Epithelial cell of proximal tubule (primary cell): Measurements from ENCODE around the gene ENTREP1. TPM values are rescaled to one million over a fixed set of nuclear protein-coding genes. Genes with fewer than 3 reads are reported as not detected.

Experiments used
- DNase-seq: peaks from one replicate; pipeline ENCODE4 v3.0.0-alpha.2; 2011; ENCODE audit warnings: low read depth
- H3K4me3 ChIP-seq: 2 replicates; pipeline ENCODE4 v1.5.1; 2011; ENCODE audit warnings: low read depth, mild to moderate bottlenecking, low read length
- total RNA-seq: library from RNA; depleted of rRNA; stranded (reverse); fragments of >200 nt; gene quantifications from 2 replicates; pipeline ENCODE4 v1.2.3, GENCODE V29; 2015
- TF ChIP-seq, protein P1 (sequence below): conservative IDR thresholded peaks from 2 replicates; pipeline ENCODE4 v1.5.1; 2012; ENCODE audit warnings: low read depth, mild to moderate bottlenecking, low read length

The ENTREP1 gene
- total RNA-seq, 1 donor from 2014 or later, result 4.6 TPM

DNA sequence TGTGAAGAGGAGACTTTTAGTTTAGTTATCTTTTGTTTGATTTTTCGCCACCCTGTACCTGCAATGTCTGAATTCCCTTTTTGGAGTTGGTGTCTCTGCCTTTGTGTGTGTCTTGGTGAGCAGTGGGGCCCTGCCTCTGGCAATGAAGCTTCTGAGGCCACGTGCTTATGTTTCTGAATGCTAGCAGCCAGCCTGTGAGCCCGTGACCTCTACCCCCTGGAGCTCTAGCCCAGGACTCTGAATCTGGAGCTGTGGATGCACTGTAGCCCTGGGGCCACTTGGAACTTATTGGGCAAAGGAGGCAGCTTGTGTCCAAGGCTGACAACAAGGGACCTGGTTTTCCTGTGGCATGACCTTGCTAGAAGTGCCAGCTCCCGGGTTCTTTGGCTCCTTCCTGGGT is 19.4 kb downstream of the ENTREP1 start:
- H3K4me3 ChIP-seq, result no peak overlapping the region
- TF ChIP-seq, protein P1, sequence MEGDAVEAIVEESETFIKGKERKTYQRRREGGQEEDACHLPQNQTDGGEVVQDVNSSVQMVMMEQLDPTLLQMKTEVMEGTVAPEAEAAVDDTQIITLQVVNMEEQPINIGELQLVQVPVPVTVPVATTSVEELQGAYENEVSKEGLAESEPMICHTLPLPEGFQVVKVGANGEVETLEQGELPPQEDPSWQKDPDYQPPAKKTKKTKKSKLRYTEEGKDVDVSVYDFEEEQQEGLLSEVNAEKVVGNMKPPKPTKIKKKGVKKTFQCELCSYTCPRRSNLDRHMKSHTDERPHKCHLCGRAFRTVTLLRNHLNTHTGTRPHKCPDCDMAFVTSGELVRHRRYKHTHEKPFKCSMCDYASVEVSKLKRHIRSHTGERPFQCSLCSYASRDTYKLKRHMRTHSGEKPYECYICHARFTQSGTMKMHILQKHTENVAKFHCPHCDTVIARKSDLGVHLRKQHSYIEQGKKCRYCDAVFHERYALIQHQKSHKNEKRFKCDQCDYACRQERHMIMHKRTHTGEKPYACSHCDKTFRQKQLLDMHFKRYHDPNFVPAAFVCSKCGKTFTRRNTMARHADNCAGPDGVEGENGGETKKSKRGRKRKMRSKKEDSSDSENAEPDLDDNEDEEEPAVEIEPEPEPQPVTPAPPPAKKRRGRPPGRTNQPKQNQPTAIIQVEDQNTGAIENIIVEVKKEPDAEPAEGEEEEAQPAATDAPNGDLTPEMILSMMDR, result no peak
- no peak for DNase-seq

DNA sequence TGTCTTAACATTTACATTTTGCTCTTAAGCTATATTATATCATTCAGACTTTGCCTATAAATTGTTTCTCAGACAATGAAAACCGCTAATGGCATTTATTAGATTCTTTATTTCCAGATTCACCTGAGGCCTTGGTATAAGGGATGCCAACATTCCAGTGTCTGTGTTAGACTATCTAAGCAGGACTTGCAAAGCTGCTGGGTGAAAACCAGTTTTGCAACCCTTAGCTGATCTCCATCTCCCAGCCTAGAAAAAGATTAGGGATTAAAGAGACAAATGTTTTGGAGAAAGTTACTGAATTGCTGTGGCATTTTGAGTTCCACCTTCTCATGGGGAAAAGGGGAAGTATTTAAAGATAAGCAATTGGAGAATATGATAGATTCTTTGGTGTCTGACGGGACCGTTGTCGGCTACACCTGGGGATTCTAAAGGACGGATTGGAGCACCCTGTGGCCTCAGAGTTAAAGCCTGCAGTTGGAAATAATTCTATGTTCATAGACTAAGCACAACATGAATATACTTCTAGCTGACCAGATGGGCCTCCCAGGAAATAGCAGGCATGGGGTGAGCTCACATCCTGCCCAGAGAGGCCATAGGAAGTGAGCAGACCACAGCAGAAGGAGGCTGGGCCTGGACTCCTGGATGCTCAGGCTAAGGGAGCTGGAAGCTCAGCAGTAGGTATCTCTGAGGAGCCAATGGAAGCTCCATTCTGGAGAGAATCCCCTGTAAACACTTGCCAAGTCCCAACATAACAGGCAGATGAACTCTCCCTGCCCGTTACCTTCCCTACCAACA is 21.8 kb downstream of the ENTREP1 start:
- no peak overlapping the region for H3K4me3 ChIP-seq
- TF ChIP-seq, protein P1, result no peak
- DNase-seq, result no peak

DNA sequence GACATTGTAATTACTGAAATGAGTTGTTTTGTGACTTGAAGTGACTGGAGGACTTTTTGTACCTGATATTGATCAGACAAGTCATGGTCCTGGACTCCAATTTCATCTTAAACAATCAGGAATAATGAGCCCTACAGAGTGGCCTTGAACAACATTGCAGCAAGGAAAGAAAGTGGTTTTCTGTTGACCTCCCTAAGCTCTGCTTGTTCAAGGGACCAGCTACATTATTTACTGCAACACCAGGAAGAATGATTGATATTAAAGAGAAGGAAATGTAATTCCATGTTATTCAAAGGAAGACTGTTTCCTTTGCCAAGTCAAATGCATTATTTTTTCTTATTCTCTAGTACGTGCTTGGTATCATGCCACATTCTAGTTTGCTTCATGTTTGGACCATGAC is 22.6 kb downstream of the ENTREP1 start:
- TF ChIP-seq, protein P1, result no peak
- H3K4me3 ChIP-seq, result no peak overlapping the region
- DNase-seq, result no peak

DNA sequence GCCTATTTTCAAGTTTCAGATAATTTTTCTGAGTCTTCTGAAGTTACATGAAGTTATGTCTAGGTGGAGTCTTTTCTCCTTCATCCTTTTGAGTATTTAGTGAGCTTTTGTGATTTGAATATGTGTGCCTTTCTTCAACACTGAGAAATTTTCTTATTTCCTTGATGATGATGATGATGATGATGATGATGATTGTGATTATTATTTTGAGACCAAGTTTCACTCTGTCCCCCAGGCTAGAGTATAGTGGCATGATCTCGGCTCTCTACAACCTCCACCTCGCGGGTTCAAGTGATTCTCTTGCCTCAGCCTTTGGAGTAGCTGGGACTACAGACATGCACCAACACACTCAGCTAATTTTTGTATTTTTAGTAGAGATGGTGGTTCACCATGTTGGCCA is 26.2 kb downstream of the ENTREP1 start:
- TF ChIP-seq, protein P1, result no peak
- H3K4me3 ChIP-seq, result no peak overlapping the region
- DNase-seq, result no peak

DNA sequence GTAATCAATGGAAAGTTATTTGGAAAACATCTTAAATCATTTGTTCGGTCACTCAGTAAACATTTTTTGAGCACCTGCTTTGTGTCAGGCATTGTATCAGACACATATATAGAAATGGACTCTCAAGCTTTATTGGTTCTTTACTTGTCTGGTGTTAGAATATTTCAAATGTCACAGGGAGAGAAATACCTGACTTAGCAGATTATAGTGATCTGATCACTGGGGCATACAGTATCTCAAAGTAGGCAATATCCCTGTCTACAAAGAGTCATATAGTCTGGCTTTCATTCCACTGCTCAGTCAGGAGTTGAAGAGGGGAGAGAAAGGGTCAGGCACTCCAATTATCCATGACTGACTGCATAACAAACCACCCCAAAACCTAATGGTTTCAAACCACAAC is 30.2 kb downstream of the ENTREP1 start:
- H3K4me3 ChIP-seq, result no peak overlapping the region
- TF ChIP-seq, protein P1, result no peak
- no peak for DNase-seq

DNA sequence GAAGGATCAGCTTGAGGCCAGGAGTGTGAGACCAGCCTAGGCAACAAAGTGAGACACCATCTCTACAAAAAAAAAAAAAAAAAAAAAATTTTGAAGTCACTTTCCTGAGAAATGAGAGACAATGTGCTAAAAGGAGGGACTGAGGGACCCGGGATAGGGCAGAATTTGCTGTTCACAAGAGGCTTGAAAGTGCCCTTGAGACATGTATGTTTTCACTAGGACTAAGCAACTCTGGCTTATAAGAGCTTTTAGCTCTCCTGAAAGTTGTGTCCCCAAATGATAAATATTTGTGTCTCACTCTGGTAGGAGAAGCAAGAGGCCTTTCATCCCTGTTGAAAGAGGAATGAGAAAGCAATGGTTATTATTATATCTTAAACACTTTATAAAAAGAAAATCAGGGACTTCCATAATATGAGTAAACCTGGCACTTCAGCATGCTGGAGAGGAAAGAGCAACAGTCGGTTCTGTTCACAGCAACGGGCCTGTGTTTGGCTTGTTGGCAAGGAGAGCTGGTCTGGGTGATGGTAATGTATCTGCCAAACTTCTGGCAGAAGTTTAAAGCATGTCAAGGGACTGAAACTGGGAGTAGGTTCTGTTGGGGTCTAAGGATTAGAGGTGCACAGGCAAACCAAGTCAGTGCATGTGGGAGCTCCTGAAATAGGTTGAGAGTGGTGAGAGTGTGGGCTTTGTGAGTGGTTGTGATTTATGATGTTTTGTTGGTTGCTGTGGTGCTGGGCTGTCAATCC is 32.2 kb downstream of the ENTREP1 start:
- no peak for DNase-seq
- H3K4me3 ChIP-seq, result no peak overlapping the region
- TF ChIP-seq, protein P1, result no peak
